Colonic mucosa (tissue), 4 donors: Measurements from ENCODE around the gene ZBTB48. TPM values are rescaled to one million over a fixed set of nuclear protein-coding genes. Genes with fewer than 3 reads are reported as not detected.
"Not testable (repeated sequence)": the region's sequence is repeated elsewhere in the genome, so short reads cannot be mapped to it uniquely, and the experiment has no call there.

Experiments
- DNase-seq: peaks from one replicate; pipeline ENCODE4 v3.0.0-alpha.2; 2020
- H3K27ac ChIP-seq: fragments of 200-600 bp; one replicate; pipeline ENCODE4 v1.8.0; 2021
- H3K27me3 ChIP-seq: fragments of 200-600 bp; one replicate; pipeline ENCODE4 v1.8.0; 2021
- H3K36me3 ChIP-seq: fragments of 200-600 bp; one replicate; pipeline ENCODE4 v1.8.0; 2021
- H3K4me1 ChIP-seq: fragments of 200-600 bp; one replicate; pipeline ENCODE4 v1.8.0; 2021; ENCODE audit warnings: mild to moderate bottlenecking
- H3K4me3 ChIP-seq: fragments of 200-600 bp; one replicate; pipeline ENCODE4 v1.8.0; 2021
- H3K9ac ChIP-seq, 2 donors: one replicate each; pipeline ENCODE4 v1.7.0; 2013; ENCODE audit warnings: control low read depth in 2 of 2, low read depth in 2 of 2, low read length in 2 of 2
- H3K9me3 ChIP-seq: fragments of 200-600 bp; one replicate; pipeline ENCODE4 v1.8.0; 2021
- CTCF ChIP-seq: fragments of 200-600 bp; IDR thresholded peaks from one replicate; pipeline ENCODE4 v1.8.0; 2022; ENCODE audit warnings: antibody characterized with exemption, mild to moderate bottlenecking
- intact Hi-C: fragments of 100-400 bp; cut with DNase I; formaldehyde crosslinking; loops from one replicate; pipeline ENCODE4 v1.14.1; 2022
- total RNA-seq, 2 donors: library from RNA; stranded (reverse); fragmentation: NEBNext Ultra II Directional in 1 of 2; extraction: Animal tissue kit (Norgen Biotek cat#: 25700) in 1 of 2; gene quantifications; one replicate each; pipeline ENCODE4 v1.2.1, GENCODE V29; 2021
- donor health status: healthy.
- donor health status: DM: no; HTN: no; CAD: no.
- donor health status: DM: no; HTN: no; CAD: no.

The ZBTB48 gene
- total RNA-seq, 2 donors from 2014 or later: 37.0 to 44.5 TPM

DNA sequence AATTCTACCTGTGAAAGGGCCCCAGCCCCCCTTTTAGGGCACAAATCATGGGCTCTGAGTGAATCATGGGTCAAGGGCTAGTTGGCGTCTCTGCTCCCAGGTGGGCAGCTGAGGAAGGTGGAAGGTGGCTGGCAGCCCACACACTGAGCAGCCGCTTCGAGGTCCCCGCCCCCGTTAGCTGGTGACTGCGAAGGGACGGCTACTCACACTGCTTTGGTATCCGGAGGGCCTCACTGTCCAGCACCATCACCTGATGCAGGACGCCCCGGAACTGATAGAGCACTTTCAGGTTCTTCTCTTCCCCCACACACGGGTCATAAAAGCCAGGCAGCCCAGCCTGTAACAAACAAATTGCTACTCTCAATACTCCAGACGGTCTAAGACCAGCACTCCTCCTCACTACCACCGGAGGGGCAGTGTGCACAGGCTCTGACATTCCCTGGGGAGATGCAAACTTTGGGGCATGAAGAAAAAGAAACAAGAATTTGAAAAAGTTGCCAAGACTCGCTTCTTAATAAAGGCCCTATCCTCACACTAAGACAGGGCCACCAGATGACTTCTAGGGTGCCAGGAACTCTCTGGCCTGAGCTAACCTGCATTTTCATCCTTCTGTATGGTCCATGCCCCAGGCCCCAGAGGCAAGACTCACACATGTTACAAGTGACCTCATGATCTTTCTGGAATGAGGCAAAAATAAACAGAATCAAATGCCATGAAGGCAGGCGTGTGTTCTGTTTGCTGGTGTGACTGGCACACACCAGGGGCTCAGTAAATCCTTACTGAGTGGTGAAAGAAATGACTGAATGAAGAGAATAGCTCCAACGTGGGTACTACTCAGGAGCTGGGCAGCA lies 56.3 kb downstream of the ZBTB48 start:
- Histone ChIP-seq H3K36me3 (peaks cover 4% of the 10 kb centered on the region), H3K9me3 (no peaks in the 10 kb centered on the region), H3K27me3 (no peaks in the 10 kb centered on the region), H3K4me3 (no peak overlapping the region), H3K9ac (no peak overlapping the region), H3K4me1 (no peaks in the 10 kb centered on the region), H3K27ac (no peak overlapping the region)
- TF ChIP-seq CTCF: no peak
- intact Hi-C loops: loop anchor here (10.0 kb wide), 1 partner anchor 81 kb away; the partner anchor contains the start of genes NOL9 and TAS1R1
- DNase-seq: no peak

- not testable (repeated sequence) for H3K27ac ChIP-seq, H3K27me3 ChIP-seq, DNase-seq, H3K9ac ChIP-seq, H3K4me3 ChIP-seq, H3K4me1 ChIP-seq, H3K9me3 ChIP-seq, H3K36me3 ChIP-seq
- intact Hi-C loops: loop anchor here (10.0 kb wide), 1 partner anchor 82 kb away; the partner anchor contains the start of genes NOL9 and TAS1R1
Observed at GRCh38 chr1:6636778-6637177, 57.0 kb downstream of the ZBTB48 start.

DNA sequence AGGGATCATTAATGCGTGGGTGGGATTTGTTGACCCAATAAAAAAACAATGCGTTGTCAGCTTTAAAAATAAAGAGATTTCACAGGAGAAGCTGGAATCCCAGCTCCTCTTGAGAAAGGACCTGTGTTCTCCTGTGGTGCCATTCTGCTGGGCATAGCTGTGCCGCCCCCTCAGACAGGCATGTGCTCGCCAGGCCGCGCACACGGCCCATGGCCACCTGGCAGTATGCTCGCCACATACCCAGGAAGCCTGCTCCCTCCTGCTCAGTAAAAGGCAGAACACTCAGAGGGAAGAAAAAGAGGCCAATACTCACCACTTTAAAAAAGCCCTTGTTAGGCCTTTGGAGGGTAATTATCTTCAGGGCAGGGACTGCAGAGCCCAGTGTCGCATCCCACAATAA lies 58.0 kb downstream of the ZBTB48 start:
- H3K4me1 ChIP-seq: no peaks in the 10 kb centered on the region
- H3K36me3 ChIP-seq: peaks cover 4% of the 10 kb centered on the region
- no peaks in the 10 kb centered on the region for H3K27me3 ChIP-seq
- no peak overlapping the region for H3K4me3 ChIP-seq
- no peak overlapping the region for H3K9ac ChIP-seq
- TF ChIP-seq CTCF: no peak
- no peak overlapping the region for H3K27ac ChIP-seq
- H3K9me3 ChIP-seq: no peaks in the 10 kb centered on the region
- intact Hi-C loops: loop anchor here (10.0 kb wide), 1 partner anchor 83 kb away; the partner anchor contains the start of genes NOL9 and TAS1R1
- no peak for DNase-seq

- H3K27me3 ChIP-seq: no peaks in the 10 kb centered on the region
- H3K4me1 ChIP-seq: no peaks in the 10 kb centered on the region
- TF ChIP-seq CTCF: no peak
- intact Hi-C loops: loop anchor here (10.0 kb wide), 1 partner anchor 83 kb away; the partner anchor contains the start of genes NOL9 and TAS1R1
- peaks cover 4% of the 10 kb centered on the region for H3K36me3 ChIP-seq
- DNase-seq: peak; percentile 53
- no peak overlapping the region for H3K4me3 ChIP-seq
- no peak overlapping the region for H3K27ac ChIP-seq
- H3K9ac ChIP-seq: no peak overlapping the region
- H3K9me3 ChIP-seq: no peaks in the 10 kb centered on the region
Observed at GRCh38 chr1:6638226-6638625, 58.4 kb downstream of the ZBTB48 start.

Other genes starting within 250 kb of the ZBTB48 start
- gene ACOT7, start 186.2 kb upstream of the ZBTB48 start, total RNA-seq: 100 to 1,000 TPM in 1 of 2 donors, 10 to 100 TPM in 1; 48.7 to 125 TPM
- gene HES2, start 160.1 kb upstream of the ZBTB48 start, total RNA-seq: 10 to 100 TPM; 14.2 to 24.0 TPM
- 10 to 100 TPM; 74.3 to 98.0 TPM for gene ESPN, start 155.2 kb upstream of the ZBTB48 start, total RNA-seq
- 10 to 100 TPM; 33.1 to 87.1 TPM for gene TNFRSF25, start 113.8 kb upstream of the ZBTB48 start, total RNA-seq
- gene PLEKHG5, start 88.3 kb upstream of the ZBTB48 start, total RNA-seq: 10 to 100 TPM; 13.9 to 19.6 TPM
- gene NOL9, start 25.5 kb upstream of the ZBTB48 start, total RNA-seq: 10 to 100 TPM; 14.5 to 27.3 TPM
- not detected for gene TAS1R1, start 24.7 kb upstream of the ZBTB48 start, total RNA-seq
- gene KLHL21, start 22.9 kb downstream of the ZBTB48 start, total RNA-seq: 1 to 10 TPM; 9.4 TPM
- gene PHF13, start 33.7 kb downstream of the ZBTB48 start, total RNA-seq: 10 to 100 TPM in 1 of 2 donors, 1 to 10 TPM in 1; 8.0 to 13.4 TPM
- gene THAP3, start 44.9 kb downstream of the ZBTB48 start, total RNA-seq: 10 to 100 TPM in 1 of 2 donors, 1 to 10 TPM in 1; 9.1 to 18.2 TPM
- gene DNAJC11, start 121.8 kb downstream of the ZBTB48 start, total RNA-seq: 100 to 1,000 TPM in 1 of 2 donors, 10 to 100 TPM in 1; 70.1 to 107 TPM
- 10 to 100 TPM; 76.8 to 92.8 TPM for gene CAMTA1, start 205.5 kb downstream of the ZBTB48 start, total RNA-seq